ENCODE measurements around the gene TNS3.

Gene TNS3

DNA sequence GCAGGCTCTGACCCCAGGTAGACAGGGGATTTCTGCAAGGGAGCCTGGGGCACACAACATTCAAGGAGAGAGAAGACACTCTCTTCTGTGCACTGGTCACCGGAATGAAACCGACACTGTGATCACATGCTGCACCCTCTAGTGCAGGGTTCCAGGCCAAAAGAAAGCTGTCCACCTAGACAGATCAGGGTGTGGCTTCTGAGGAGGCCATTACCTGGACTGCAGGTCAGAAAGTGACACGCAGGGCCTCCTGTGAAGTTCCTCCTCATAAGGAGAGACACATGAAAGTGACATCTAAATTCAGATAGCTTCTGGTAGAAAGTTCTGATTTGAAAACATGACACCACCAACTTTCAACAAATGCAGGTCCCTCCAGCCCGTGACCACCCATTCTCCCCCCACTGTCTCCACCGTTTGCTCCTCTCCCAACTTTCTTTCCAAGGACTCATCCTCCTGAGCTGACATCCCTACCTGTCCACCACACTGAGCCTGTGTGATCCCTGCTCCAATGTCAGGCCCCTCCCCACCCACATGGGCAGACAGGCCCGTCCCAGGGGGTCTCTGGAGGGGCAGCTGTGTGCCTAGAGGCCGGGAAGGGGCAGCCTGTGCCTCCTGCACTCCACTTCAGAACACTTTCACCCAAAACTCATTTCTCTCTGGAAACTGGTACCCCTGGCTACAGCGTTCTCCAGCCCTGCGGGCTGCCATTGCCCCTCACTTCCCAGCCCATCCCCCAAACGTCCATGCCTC, 198.0 kb downstream of the TNS3 start:
- Mint-ChIP-seq H3K27me3 (ENCODE audit: low read depth, poor library complexity) (peaks cover 5% of the 10 kb centered on the region), H3K9me3 (no peaks in the 10 kb centered on the region), H3K4me1 (peaks cover 73% of the 10 kb centered on the region), H3K4me3 (no peak overlapping the region), H3K27ac (no peak overlapping the region), H3K36me3 (ENCODE audit: low read depth) (peaks cover 26% of the 10 kb centered on the region)
- DNase-seq, result no peak
- TF ChIP-seq, protein P1, sequence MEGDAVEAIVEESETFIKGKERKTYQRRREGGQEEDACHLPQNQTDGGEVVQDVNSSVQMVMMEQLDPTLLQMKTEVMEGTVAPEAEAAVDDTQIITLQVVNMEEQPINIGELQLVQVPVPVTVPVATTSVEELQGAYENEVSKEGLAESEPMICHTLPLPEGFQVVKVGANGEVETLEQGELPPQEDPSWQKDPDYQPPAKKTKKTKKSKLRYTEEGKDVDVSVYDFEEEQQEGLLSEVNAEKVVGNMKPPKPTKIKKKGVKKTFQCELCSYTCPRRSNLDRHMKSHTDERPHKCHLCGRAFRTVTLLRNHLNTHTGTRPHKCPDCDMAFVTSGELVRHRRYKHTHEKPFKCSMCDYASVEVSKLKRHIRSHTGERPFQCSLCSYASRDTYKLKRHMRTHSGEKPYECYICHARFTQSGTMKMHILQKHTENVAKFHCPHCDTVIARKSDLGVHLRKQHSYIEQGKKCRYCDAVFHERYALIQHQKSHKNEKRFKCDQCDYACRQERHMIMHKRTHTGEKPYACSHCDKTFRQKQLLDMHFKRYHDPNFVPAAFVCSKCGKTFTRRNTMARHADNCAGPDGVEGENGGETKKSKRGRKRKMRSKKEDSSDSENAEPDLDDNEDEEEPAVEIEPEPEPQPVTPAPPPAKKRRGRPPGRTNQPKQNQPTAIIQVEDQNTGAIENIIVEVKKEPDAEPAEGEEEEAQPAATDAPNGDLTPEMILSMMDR (IDR thresholded peaks at IDR 0.05), result no peak

DNA sequence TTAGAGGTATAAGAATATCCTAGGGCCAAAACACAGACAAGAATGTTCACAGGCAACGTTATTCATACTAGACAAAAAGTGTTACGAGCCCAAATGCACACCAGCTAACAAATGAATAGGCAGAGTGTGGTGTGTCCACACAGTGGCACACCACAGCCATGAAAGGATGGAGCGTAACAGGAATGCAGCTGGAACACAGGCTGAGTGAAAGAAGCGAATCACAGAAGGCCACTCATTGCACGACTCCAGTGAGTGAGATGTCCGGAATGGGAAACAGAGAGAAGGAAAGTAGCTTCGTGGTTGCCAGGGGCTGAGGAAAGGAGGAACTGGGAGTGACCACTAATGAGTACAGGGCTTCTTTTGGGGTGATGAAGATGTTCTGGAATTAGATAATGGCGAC, 198.8 kb downstream of the TNS3 start:
- H3K9me3 Mint-ChIP-seq, result no peaks in the 10 kb centered on the region
- no peak overlapping the region for H3K4me3 Mint-ChIP-seq
- H3K4me1 Mint-ChIP-seq, result peaks cover 81% of the 10 kb centered on the region
- no peak for DNase-seq
- peak overlapping the region; percentile 55 for H3K27ac Mint-ChIP-seq
- no peaks in the 10 kb centered on the region for H3K27me3 Mint-ChIP-seq (ENCODE audit: low read depth, poor library complexity)
- TF ChIP-seq, protein P1 (IDR thresholded peaks at IDR 0.05), result no peak
- peaks cover 23% of the 10 kb centered on the region for H3K36me3 Mint-ChIP-seq (ENCODE audit: low read depth)

DNA sequence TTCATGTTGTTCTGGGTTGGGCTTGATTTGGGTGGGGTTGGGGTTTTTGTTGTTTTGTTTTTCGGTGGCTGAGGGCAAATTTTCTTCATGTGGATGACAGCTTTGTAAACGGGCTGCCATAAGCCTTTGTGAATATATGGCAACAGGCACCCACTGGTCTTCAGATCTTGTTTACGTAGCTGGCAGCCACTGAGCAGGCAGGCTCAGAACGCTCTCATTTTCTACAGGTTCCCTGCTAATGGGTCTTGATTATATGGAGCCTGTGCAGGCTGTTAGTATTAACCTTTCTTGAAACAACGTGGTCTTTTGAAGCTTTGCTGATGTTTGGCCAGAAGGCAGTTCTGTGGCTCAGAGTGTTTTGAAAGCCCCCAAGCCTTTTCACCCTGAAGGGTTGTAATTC, 199.7 kb downstream of the TNS3 start:
- TF ChIP-seq, protein P1 (IDR thresholded peaks at IDR 0.05), result no peak
- no peak overlapping the region for H3K27ac Mint-ChIP-seq
- H3K27me3 Mint-ChIP-seq (ENCODE audit: low read depth, poor library complexity), result no peaks in the 10 kb centered on the region
- DNase-seq, result no peak
- H3K9me3 Mint-ChIP-seq, result no peaks in the 10 kb centered on the region
- H3K4me3 Mint-ChIP-seq, result peak overlapping the region; percentile 37
- peaks cover 88% of the 10 kb centered on the region for H3K4me1 Mint-ChIP-seq
- H3K36me3 Mint-ChIP-seq (ENCODE audit: low read depth), result peaks cover 17% of the 10 kb centered on the region

DNA sequence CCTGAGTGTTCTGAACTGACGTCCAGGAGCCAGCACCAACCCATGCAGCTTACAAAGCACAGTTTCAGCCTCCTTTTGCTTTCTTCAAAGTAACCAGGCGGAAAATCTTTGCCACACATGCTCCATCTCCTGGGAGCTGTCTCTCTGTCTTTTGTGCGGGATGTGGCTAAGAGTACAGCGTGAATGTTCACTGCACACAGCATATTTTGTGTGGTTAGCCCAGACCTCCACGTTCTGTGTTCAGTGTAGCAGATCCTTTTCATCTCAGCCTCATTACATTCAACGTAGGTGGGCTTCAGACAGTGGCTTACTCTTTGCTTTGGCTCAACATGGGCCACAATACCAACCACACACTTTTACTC, 200.8 kb downstream of the TNS3 start:
- peaks cover 22% of the 10 kb centered on the region for H3K36me3 Mint-ChIP-seq (ENCODE audit: low read depth)
- peaks cover 94% of the 10 kb centered on the region for H3K4me1 Mint-ChIP-seq
- peak overlapping the region; percentile 63 for H3K27ac Mint-ChIP-seq
- no peaks in the 10 kb centered on the region for H3K9me3 Mint-ChIP-seq
- TF ChIP-seq, protein P1 (IDR thresholded peaks at IDR 0.05), result no peak
- H3K27me3 Mint-ChIP-seq (ENCODE audit: low read depth, poor library complexity), result peaks cover 2% of the 10 kb centered on the region
- no peak overlapping the region for H3K4me3 Mint-ChIP-seq
- no peak for DNase-seq

DNA sequence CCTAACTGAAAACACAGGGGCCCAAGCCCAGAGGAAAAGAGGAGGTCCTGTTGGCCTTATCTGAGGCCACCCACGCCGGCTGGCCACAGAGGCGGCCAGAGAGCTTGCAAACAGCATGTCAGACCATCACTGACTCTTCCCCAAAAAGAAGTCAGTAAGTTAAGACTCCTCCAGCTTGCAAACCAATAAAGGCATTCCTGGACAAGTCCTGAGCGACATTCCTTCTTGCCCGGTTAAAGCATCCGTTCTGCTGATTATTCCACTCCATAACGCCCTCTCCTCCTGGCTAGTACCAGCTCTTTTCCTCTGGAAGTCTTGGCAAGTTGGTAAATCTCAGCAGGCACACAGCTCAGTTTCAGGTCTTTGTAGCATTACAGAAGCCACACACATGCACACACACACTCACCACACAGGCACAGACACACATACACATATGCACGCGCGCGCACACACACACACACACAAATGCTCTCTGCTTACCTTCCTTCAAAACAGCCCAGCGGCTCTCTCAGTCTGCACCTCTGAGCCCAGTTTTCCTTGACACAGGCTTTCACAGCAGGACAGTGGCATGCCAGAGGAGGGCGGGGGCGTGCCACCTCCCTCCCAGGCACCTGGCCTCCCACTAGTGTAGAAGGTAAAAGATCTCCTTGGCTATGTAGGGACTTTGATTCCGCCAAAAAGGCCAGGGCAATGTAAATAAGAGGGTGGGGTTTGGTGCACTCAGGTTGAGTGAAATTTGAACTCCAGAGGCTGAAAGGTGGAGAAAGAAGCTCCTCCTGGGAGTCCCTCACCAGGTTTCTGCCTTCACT, 201.4 kb downstream of the TNS3 start:
- peak; percentile 35 for DNase-seq
- TF ChIP-seq, protein P1 (IDR thresholded peaks at IDR 0.05), result no peak
- H3K4me1 Mint-ChIP-seq, result peaks cover 94% of the 10 kb centered on the region
- peak overlapping the region; percentile 63 for H3K27ac Mint-ChIP-seq
- H3K36me3 Mint-ChIP-seq (ENCODE audit: low read depth), result peaks cover 24% of the 10 kb centered on the region
- H3K27me3 Mint-ChIP-seq (ENCODE audit: low read depth, poor library complexity), result peaks cover 2% of the 10 kb centered on the region
- H3K4me3 Mint-ChIP-seq, result peak overlapping the region; percentile 55
- no peaks in the 10 kb centered on the region for H3K9me3 Mint-ChIP-seq

Data from nephron progenitor cell (in vitro differentiated cells).